PC-3 (cell line): ENCODE results near the gene CELF2.

Source experiments
- CTCF ChIP-seq: fragments of 300-600 bp; sonication (generic); conservative IDR thresholded peaks from 2 replicates; pipeline ENCODE4 v1.5.1; 2017; ENCODE audit warnings: antibody characterized with exemption, low read depth, mild to moderate bottlenecking, low read length
- EZH2 ChIP-seq: fragments of 300-600 bp; sonication (generic); IDR thresholded peaks from one replicate; pipeline ENCODE4 v1.6.1; 2017; ENCODE audit warnings: antibody characterized with exemption, mild to moderate bottlenecking, low read length; ENCODE audit not compliant: unreplicated experiment

DNA sequence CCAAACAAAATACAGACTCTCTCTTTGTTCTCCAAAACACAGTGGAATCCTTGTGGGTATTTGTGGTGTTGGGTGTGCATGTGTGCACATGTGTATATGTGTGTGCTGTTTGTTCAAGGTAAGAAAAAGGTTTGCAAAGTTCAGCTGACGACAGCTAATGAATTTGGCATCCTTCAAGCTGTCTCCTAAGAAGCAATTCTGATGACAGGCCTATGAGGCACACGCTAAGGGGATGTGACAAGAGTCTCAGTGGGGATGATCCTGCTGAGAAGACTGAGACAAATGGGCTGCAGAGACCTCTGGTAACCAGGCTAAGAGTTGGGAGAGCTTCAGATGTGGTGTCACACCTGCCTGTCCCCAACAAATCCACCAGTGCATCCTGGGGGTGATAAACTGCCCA lies 26.5 kb upstream of the CELF2 start:
- TF ChIP-seq CTCF = no peak
- TF ChIP-seq EZH2 = no peak
